ENCODE measurements around the gene TSHR. TPM values are rescaled to one million over a fixed set of nuclear protein-coding genes. Genes with fewer than 3 reads are reported as not detected.

Gene TSHR
- total RNA-seq, 2 donors from 2014 or later: 0.63 TPM; not detected in 1

DNA sequence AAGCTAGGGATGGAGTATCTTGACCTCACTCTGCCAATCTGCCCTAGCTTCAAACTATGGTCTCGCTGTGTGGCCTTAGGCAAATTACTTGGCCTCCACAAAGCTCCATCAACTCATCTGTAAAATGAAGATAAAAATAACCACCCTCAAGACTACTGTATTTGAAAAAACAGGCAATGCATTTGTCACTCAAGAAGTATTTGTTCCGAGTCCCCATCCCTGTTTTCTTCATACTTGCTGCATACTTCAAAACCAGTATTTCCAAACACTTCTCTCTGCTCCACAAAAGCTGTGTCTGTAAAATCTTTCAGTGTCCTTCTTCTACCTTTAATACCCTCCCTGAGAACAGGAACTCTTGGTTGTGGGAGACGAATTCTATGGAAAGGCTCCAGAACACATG, 217.5 kb downstream of the TSHR start:
- Histone ChIP-seq H3K9me3 (no peaks in the 10 kb centered on the region), H3K27ac (no peak overlapping the region), H3K36me3 (no peaks in the 10 kb centered on the region), H3K27me3 (replicated peaks; ENCODE audit: insufficient read depth) (no peaks in the 10 kb centered on the region), H3K4me1 (ENCODE audit: control insufficient read depth in 1 of 2, low read depth in 2 of 2) (peaks cover 14 to 28% of the 10 kb centered on the region in 2 donors), H3K4me3 (no peak overlapping the region)
- no peak for DNase-seq (ENCODE audit: low spot score)
- no peak for ATAC-seq (ENCODE audit: insufficient number of reproducible peaks, low FRiP score, low read depth)
- TF ChIP-seq, protein P1, sequence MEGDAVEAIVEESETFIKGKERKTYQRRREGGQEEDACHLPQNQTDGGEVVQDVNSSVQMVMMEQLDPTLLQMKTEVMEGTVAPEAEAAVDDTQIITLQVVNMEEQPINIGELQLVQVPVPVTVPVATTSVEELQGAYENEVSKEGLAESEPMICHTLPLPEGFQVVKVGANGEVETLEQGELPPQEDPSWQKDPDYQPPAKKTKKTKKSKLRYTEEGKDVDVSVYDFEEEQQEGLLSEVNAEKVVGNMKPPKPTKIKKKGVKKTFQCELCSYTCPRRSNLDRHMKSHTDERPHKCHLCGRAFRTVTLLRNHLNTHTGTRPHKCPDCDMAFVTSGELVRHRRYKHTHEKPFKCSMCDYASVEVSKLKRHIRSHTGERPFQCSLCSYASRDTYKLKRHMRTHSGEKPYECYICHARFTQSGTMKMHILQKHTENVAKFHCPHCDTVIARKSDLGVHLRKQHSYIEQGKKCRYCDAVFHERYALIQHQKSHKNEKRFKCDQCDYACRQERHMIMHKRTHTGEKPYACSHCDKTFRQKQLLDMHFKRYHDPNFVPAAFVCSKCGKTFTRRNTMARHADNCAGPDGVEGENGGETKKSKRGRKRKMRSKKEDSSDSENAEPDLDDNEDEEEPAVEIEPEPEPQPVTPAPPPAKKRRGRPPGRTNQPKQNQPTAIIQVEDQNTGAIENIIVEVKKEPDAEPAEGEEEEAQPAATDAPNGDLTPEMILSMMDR (IDR thresholded peaks at IDR 0.05): no peak

DNA sequence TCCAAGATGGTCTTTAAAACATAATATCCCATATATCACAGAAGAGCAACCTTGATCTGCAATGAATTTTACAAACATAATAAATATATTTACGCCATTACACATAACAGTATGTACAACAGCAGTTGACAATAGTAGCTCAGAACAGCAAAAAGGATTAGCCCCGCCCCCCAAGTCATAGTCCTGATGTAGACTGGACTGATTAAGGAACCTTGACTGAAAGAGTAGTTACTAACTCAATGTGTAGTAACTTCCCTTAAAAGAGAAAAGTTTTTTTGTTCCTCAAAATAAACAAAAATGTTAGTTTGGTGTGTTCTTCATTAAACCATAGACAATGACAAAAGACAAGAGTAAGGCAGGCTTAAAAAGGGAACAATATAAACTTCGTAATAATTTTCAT, 220.8 kb downstream of the TSHR start:
- TF ChIP-seq, protein P1 (IDR thresholded peaks at IDR 0.05): no peak
- H3K4me1 ChIP-seq (ENCODE audit: control insufficient read depth in 1 of 2, low read depth in 2 of 2): peaks cover 13 to 19% of the 10 kb centered on the region in 2 donors
- no peaks in the 10 kb centered on the region for H3K36me3 ChIP-seq
- H3K9me3 ChIP-seq: no peaks in the 10 kb centered on the region
- ATAC-seq (ENCODE audit: insufficient number of reproducible peaks, low FRiP score, low read depth): no peak
- peak overlapping the region in 1 of 2 donors; percentile 21 for H3K27ac ChIP-seq
- no peak for DNase-seq (ENCODE audit: low spot score)
- no peaks in the 10 kb centered on the region for H3K27me3 ChIP-seq (replicated peaks; ENCODE audit: insufficient read depth)
- H3K4me3 ChIP-seq: peak overlapping the region; percentile 12

DNA sequence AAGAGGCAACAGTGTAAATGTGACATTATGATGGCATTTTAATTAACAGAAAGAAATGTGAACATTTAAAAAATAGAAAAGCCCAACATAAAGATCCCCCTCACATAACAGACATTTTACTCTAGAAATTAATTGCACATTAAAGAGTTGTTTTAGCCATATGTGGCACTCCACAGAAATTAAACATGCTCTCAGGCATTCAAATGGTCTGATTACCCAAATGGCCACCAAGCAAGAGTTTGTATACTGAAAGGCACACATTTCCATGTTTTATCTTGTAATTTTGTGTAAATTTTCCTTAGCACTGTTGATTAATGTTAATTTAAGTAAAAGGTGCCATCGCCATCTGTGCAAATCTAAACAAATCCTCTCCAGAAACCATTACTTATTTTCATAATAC, 221.8 kb downstream of the TSHR start:
- TF ChIP-seq, protein P1 (IDR thresholded peaks at IDR 0.05): no peak
- no peak for DNase-seq (ENCODE audit: low spot score)
- H3K36me3 ChIP-seq: no peaks in the 10 kb centered on the region
- no peaks in the 10 kb centered on the region for H3K9me3 ChIP-seq
- peaks cover 19 to 22% of the 10 kb centered on the region in 2 donors for H3K4me1 ChIP-seq (ENCODE audit: control insufficient read depth in 1 of 2, low read depth in 2 of 2)
- H3K4me3 ChIP-seq: peak overlapping the region; percentile 36
- no peaks in the 10 kb centered on the region for H3K27me3 ChIP-seq (replicated peaks; ENCODE audit: insufficient read depth)
- ATAC-seq (ENCODE audit: insufficient number of reproducible peaks, low FRiP score, low read depth): no peak
- H3K27ac ChIP-seq: peak overlapping the region in 1 of 2 donors; percentile 21

DNA sequence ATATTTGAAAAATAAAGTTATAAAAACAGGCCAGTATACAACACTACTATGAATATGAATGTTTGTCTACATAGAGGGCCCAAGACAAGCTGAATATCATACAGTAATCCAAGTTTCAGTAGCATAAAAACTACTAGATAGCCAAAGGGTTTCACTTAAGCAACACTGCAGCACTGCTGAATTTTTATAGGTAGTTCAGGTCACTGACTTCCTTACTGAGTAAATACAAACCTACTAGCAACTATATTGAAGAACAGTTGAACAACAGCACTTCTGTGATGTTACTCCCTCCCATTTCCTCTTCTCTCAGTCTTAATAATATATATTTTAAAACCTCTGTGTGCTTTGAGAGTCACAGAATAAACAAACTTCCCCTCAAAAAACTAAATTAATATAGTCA, 222.6 kb downstream of the TSHR start:
- ATAC-seq (ENCODE audit: insufficient number of reproducible peaks, low FRiP score, low read depth) (no peak), DNase-seq (ENCODE audit: low spot score) (no peak)
- Histone ChIP-seq H3K9me3 (no peaks in the 10 kb centered on the region), H3K27ac (peak overlapping the region in 1 of 2 donors; percentile 21), H3K4me1 (ENCODE audit: control insufficient read depth in 1 of 2, low read depth in 2 of 2) (peaks cover 24 to 30% of the 10 kb centered on the region in 2 donors), H3K36me3 (no peaks in the 10 kb centered on the region), H3K27me3 (replicated peaks; ENCODE audit: insufficient read depth) (no peaks in the 10 kb centered on the region), H3K4me3 (peak overlapping the region; percentile 36)
- TF ChIP-seq, protein P1 (IDR thresholded peaks at IDR 0.05): no peak

DNA sequence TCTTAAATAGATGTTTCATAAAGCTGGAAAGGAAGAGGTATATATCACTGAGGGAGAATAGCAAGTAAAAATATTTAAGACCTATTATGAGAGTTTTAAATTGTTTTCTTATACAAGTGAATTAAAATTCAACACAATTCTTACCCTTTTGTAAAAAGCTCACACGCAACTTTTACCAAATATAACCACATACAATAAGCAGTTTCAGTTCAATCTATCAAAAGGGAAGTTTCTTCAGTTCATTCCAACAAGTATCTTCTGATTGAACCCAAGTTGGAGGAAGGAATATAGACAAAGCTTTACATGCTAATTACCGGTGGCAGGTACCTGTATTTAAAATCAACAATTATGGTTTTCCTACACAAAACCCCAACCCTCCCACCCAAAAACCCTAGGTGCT, 224.2 kb downstream of the TSHR start:
- Histone ChIP-seq H3K4me1 (ENCODE audit: control insufficient read depth in 1 of 2, low read depth in 2 of 2) (peaks cover 26 to 41% of the 10 kb centered on the region in 2 donors), H3K27me3 (replicated peaks; ENCODE audit: insufficient read depth) (no peaks in the 10 kb centered on the region), H3K4me3 (no peak overlapping the region), H3K36me3 (no peaks in the 10 kb centered on the region), H3K27ac (no peak overlapping the region), H3K9me3 (no peaks in the 10 kb centered on the region)
- TF ChIP-seq, protein P1 (IDR thresholded peaks at IDR 0.05): no peak
- DNase-seq (ENCODE audit: low spot score) (no peak), ATAC-seq (ENCODE audit: insufficient number of reproducible peaks, low FRiP score, low read depth) (no peak)

All from thoracic aorta (tissue), 2 donors.